ENCODE data around the gene C3. TPM values are rescaled to one million over a fixed set of nuclear protein-coding genes. Genes with fewer than 3 reads are reported as not detected.

The C3 gene
- total and polyA plus RNA-seq, 2 of the 13 experiments (the other 11 are each of a cell fraction or from before 2014, with no cell fraction given): 1,455 to 6,272 TPM

GRCh38 chr19:6753178-6754031, 33.0 kb upstream of the C3 start (continued):
- TF ChIP-seq, protein P1, sequence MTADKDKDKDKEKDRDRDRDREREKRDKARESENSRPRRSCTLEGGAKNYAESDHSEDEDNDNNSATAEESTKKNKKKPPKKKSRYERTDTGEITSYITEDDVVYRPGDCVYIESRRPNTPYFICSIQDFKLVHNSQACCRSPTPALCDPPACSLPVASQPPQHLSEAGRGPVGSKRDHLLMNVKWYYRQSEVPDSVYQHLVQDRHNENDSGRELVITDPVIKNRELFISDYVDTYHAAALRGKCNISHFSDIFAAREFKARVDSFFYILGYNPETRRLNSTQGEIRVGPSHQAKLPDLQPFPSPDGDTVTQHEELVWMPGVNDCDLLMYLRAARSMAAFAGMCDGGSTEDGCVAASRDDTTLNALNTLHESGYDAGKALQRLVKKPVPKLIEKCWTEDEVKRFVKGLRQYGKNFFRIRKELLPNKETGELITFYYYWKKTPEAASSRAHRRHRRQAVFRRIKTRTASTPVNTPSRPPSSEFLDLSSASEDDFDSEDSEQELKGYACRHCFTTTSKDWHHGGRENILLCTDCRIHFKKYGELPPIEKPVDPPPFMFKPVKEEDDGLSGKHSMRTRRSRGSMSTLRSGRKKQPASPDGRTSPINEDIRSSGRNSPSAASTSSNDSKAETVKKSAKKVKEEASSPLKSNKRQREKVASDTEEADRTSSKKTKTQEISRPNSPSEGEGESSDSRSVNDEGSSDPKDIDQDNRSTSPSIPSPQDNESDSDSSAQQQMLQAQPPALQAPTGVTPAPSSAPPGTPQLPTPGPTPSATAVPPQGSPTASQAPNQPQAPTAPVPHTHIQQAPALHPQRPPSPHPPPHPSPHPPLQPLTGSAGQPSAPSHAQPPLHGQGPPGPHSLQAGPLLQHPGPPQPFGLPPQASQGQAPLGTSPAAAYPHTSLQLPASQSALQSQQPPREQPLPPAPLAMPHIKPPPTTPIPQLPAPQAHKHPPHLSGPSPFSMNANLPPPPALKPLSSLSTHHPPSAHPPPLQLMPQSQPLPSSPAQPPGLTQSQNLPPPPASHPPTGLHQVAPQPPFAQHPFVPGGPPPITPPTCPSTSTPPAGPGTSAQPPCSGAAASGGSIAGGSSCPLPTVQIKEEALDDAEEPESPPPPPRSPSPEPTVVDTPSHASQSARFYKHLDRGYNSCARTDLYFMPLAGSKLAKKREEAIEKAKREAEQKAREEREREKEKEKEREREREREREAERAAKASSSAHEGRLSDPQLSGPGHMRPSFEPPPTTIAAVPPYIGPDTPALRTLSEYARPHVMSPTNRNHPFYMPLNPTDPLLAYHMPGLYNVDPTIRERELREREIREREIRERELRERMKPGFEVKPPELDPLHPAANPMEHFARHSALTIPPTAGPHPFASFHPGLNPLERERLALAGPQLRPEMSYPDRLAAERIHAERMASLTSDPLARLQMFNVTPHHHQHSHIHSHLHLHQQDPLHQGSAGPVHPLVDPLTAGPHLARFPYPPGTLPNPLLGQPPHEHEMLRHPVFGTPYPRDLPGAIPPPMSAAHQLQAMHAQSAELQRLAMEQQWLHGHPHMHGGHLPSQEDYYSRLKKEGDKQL (CRISPR knock-in tag; IDR thresholded peaks at IDR 0.05; ENCODE audit: low read depth): peak; percentile 36; the same call in 1 of the 2 replicates
- peak; percentile 11; the same call in 1 of the 2 replicates for TF ChIP-seq MAZ (IDR thresholded peaks at IDR 0.05; ENCODE audit: borderline replicate concordance, low read depth, low read length)
- TF ChIP-seq MAZ (CRISPR knock-in tag; IDR thresholded peaks at IDR 0.05; ENCODE audit: low read depth): peak; percentile 87
- TF ChIP-seq MBD4 (IDR thresholded peaks at IDR 0.05; ENCODE audit: borderline replicate concordance, low read length): no peak
- peak; percentile 68 for TF ChIP-seq GATAD1 (CRISPR knock-in tag; IDR thresholded peaks at IDR 0.05)
- no peak for TF ChIP-seq ZNF839 (CRISPR knock-in tag; IDR thresholded peaks at IDR 0.05; ENCODE audit: borderline replicate concordance)
- TF ChIP-seq ZNF605 (CRISPR knock-in tag; IDR thresholded peaks at IDR 0.05): peak; percentile 96
- TF ChIP-seq E2F2 (CRISPR knock-in tag; IDR thresholded peaks at IDR 0.05; ENCODE audit: borderline replicate concordance): 0 out of 2 replicates have a peak, but pooled peaks have one; percentile 31
- TF ChIP-seq SIN3B (IDR thresholded peaks at IDR 0.05; ENCODE audit: low read length): no peak
- TF ChIP-seq TBP (CRISPR knock-in tag; IDR thresholded peaks at IDR 0.05): 0 out of 2 replicates have a peak, but pooled peaks have one; percentile 51
- TF ChIP-seq, protein P2, sequence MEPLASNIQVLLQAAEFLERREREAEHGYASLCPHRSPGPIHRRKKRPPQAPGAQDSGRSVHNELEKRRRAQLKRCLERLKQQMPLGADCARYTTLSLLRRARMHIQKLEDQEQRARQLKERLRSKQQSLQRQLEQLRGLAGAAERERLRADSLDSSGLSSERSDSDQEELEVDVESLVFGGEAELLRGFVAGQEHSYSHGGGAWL (CRISPR knock-in tag; IDR thresholded peaks at IDR 0.05): peak; percentile 79; the same call in 1 of the 2 replicates
- no peak for TF ChIP-seq HNRNPH1 (optimal IDR thresholded peaks at IDR 0.05; ENCODE audit: low read depth, low read length)
- TF ChIP-seq HNF1B (CRISPR knock-in tag; IDR thresholded peaks at IDR 0.05): peak; percentile 90
- no peak for TF ChIP-seq ZNF678 (CRISPR knock-in tag; IDR thresholded peaks at IDR 0.05)
- TF ChIP-seq NFE2 (CRISPR knock-in tag; IDR thresholded peaks at IDR 0.05): no peak
- TF ChIP-seq ZNF136 (CRISPR knock-in tag; IDR thresholded peaks at IDR 0.05; ENCODE audit: low read depth): 0 out of 2 replicates have a peak, but pooled peaks have one; percentile 40
- TF ChIP-seq ZNF589 (CRISPR knock-in tag; conservative IDR thresholded peaks at IDR 0.05): no peak; the same call in none of the 2 replicates
- peak; percentile 63; the same call in 1 of the 2 replicates for TF ChIP-seq CBFB (CRISPR knock-in tag; IDR thresholded peaks at IDR 0.05)
